ENCODE measurements around the gene LRP10. TPM values are rescaled to one million over a fixed set of nuclear protein-coding genes. Genes with fewer than 3 reads are reported as not detected.

Gene LRP10
- total RNA-seq, 1 experiment from 2014 or later = 7.8 TPM

DNA sequence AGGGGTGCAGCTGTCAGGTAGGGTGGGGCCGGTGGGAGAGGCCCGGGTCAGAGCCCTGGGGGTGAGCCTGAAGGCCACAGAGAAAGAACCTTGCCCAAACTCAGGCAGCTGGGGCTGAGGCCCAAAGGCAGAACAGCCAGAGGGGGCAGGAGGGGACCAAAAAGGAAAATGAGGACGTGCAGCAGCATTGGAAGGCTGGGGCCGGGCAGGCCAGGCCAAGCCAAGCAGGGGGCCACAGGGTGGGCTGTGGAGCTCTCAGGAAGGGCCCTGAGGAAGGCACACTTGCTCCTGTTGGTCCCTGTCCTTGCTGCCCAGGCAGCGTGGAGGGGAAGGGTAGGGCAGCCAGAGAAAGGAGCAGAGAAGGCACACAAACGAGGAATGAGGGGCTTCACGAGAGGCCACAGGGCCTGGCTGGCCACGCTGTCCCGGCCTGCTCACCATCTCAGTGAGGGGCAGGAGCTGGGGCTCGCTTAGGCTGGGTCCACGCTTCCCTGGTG is 24.7 kb upstream of the LRP10 start:
- BruUV-seq (replicated peaks) = TSS peak; percentile 42
- H3K9me3 ChIP-seq (ENCODE audit: low read depth, low read length, poor library complexity, severe bottlenecking) = no peaks in the 10 kb centered on the region
- intact Hi-C loops (cut with micrococcal nuclease; ENCODE audit: unreplicated experiment) = no loop called here
- no peak overlapping the region for H3K4me3 ChIP-seq (ENCODE audit: low read depth, low read length, poor library complexity, severe bottlenecking)
- peaks cover 22% of the 10 kb centered on the region for H3K4me1 ChIP-seq (ENCODE audit: insufficient read depth, low read length, poor library complexity, severe bottlenecking)
- POLR2A ChIA-PET (ENCODE audit: low non-redundant PET) = no interaction called here
- H3K27me3 ChIP-seq (replicated peaks; ENCODE audit: insufficient read depth, low read depth, low read length, poor library complexity) = no peaks in the 10 kb centered on the region
- no peak for DNase-seq (ENCODE audit: low spot score)
- CTCF ChIA-PET = no interaction called here
- peaks cover 43% of the 10 kb centered on the region for H3K36me3 ChIP-seq (ENCODE audit: insufficient read depth, low read length, poor library complexity, severe bottlenecking)
- no peak overlapping the region for H3K27ac ChIP-seq (ENCODE audit: low read depth, low read length, poor library complexity, severe bottlenecking)
- TF ChIP-seq, protein P1, sequence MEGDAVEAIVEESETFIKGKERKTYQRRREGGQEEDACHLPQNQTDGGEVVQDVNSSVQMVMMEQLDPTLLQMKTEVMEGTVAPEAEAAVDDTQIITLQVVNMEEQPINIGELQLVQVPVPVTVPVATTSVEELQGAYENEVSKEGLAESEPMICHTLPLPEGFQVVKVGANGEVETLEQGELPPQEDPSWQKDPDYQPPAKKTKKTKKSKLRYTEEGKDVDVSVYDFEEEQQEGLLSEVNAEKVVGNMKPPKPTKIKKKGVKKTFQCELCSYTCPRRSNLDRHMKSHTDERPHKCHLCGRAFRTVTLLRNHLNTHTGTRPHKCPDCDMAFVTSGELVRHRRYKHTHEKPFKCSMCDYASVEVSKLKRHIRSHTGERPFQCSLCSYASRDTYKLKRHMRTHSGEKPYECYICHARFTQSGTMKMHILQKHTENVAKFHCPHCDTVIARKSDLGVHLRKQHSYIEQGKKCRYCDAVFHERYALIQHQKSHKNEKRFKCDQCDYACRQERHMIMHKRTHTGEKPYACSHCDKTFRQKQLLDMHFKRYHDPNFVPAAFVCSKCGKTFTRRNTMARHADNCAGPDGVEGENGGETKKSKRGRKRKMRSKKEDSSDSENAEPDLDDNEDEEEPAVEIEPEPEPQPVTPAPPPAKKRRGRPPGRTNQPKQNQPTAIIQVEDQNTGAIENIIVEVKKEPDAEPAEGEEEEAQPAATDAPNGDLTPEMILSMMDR (conservative IDR thresholded peaks at IDR 0.05; ENCODE audit: low read depth, low read length) = no peak
- no peak for TF ChIP-seq EZH2 (IDR thresholded peaks at IDR 0.05; ENCODE audit: borderline replicate concordance, low read depth, low read length, poor library complexity, severe bottlenecking)

GRCh38 chr14:22847661-22848341 is 23.7 kb upstream of the LRP10 start:
- H3K36me3 ChIP-seq (ENCODE audit: insufficient read depth, low read length, poor library complexity, severe bottlenecking) = peaks cover 34% of the 10 kb centered on the region
- H3K27me3 ChIP-seq (replicated peaks; ENCODE audit: insufficient read depth, low read depth, low read length, poor library complexity) = no peaks in the 10 kb centered on the region
- no TSS peak for BruUV-seq (replicated peaks)
- peak overlapping the region; percentile 77 for H3K27ac ChIP-seq (ENCODE audit: low read depth, low read length, poor library complexity, severe bottlenecking)
- intact Hi-C loops (cut with micrococcal nuclease; ENCODE audit: unreplicated experiment) = no loop called here
- CTCF ChIA-PET = no interaction called here
- POLR2A ChIA-PET (ENCODE audit: low non-redundant PET) = no interaction called here
- H3K4me1 ChIP-seq (ENCODE audit: insufficient read depth, low read length, poor library complexity, severe bottlenecking) = peaks cover 24% of the 10 kb centered on the region
- DNase-seq (ENCODE audit: low spot score) = no peak
- H3K4me3 ChIP-seq (ENCODE audit: low read depth, low read length, poor library complexity, severe bottlenecking) = no peak overlapping the region
- no peak for TF ChIP-seq EZH2 (IDR thresholded peaks at IDR 0.05; ENCODE audit: borderline replicate concordance, low read depth, low read length, poor library complexity, severe bottlenecking)
- TF ChIP-seq, protein P1 (conservative IDR thresholded peaks at IDR 0.05; ENCODE audit: low read depth, low read length) = no peak
- H3K9me3 ChIP-seq (ENCODE audit: low read depth, low read length, poor library complexity, severe bottlenecking) = no peaks in the 10 kb centered on the region

DNA sequence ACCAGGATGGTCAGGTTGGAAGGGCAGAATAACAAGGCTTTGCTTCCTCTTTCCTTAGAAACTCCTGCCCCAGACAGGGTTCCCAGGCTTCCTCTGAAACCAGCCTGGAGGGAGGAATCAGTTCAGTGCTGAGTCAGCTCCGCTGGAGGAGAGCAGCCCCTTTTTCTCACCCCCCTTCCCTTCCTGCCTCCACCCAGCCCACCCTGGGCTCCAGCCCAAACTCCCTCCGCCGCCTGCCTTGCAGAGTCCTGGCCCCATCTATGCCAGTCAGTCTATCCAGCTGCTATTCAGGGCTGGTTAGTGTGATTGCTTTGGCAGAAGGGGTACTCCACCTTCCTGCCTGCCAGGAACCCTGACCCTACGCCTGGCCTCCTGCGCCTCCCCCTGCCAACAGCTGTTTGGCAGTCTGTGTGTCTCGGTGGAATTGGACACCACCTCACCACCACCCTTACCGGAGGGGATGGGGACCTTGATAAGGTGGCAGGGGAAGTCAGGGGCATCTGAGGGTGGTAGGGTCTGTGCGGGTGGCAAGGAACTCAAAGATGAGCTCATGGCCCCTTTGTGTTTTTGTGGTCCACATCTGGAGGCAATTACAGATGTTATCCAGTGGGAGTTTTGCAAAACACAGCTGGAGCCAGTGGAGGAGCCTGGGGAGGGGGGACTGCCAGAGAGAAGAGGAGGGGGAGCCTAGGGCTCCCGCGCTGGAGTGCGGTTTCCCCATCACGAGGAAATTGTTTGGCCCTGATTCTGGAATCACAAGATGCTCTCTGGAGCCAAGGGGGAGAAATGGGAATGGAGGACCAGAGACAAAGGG is 23.0 kb upstream of the LRP10 start:
- Histone ChIP-seq H3K9me3 (ENCODE audit: low read depth, low read length, poor library complexity, severe bottlenecking) (no peaks in the 10 kb centered on the region), H3K4me3 (ENCODE audit: low read depth, low read length, poor library complexity, severe bottlenecking) (no peak overlapping the region), H3K27ac (ENCODE audit: low read depth, low read length, poor library complexity, severe bottlenecking) (peak overlapping the region; percentile 77), H3K36me3 (ENCODE audit: insufficient read depth, low read length, poor library complexity, severe bottlenecking) (peaks cover 27% of the 10 kb centered on the region), H3K4me1 (ENCODE audit: insufficient read depth, low read length, poor library complexity, severe bottlenecking) (peaks cover 25% of the 10 kb centered on the region), H3K27me3 (replicated peaks; ENCODE audit: insufficient read depth, low read depth, low read length, poor library complexity) (no peaks in the 10 kb centered on the region)
- no TSS peak for BruUV-seq (replicated peaks)
- DNase-seq (ENCODE audit: low spot score) = peak; percentile 74
- TF ChIP-seq EZH2 (IDR thresholded peaks at IDR 0.05; ENCODE audit: borderline replicate concordance, low read depth, low read length, poor library complexity, severe bottlenecking) = no peak
- TF ChIP-seq, protein P1 (conservative IDR thresholded peaks at IDR 0.05; ENCODE audit: low read depth, low read length) = no peak
- POLR2A ChIA-PET (ENCODE audit: low non-redundant PET) = no interaction called here
- intact Hi-C loops (cut with micrococcal nuclease; ENCODE audit: unreplicated experiment) = no loop called here
- CTCF ChIA-PET = interaction anchor here (1.0 to 1.6 kb wide), 3 partner anchors 26 to 292 kb away, joined by 4 to 7 read pairs (median 6); no protein-coding TSS in a partner anchor
